Measurements from ENCODE around the gene NSL1.
"Not testable (repeated sequence)": the region's sequence is repeated elsewhere in the genome, so short reads cannot be mapped to it uniquely, and the experiment has no call there.

NSL1 gene

GRCh38 chr1:212791676-212792395 is at the start of gene NSL1, which contains the start of gene TATDN3:
NSL1 (minus strand) TSS chr1:212791777; CDS start chr1:212791763, 14 bp downstream.
TATDN3 (plus strand) TSS chr1:212791894; CDS start chr1:212791922, 28 bp downstream.
- DNase-seq (ENCODE audit: low read depth): peak; percentile 89

GRCh38 chr1:212838145-212838544 is 46.6 kb upstream of the NSL1 start:
- DNase-seq (ENCODE audit: low read depth): no peak

- DNase-seq (ENCODE audit: low read depth): not testable (repeated sequence)
Observed at GRCh38 chr1:212833211-212834207, 41.9 kb upstream of the NSL1 start.

GRCh38 chr1:212828395-212828794 is 36.8 kb upstream of the NSL1 start:
- no peak for DNase-seq (ENCODE audit: low read depth)

GRCh38 chr1:212827831-212828278 is 36.3 kb upstream of the NSL1 start:
- no peak for DNase-seq (ENCODE audit: low read depth)

GRCh38 chr1:212827171-212827776 is 35.7 kb upstream of the NSL1 start:
- DNase-seq (ENCODE audit: low read depth): no peak

- DNase-seq (ENCODE audit: low read depth): no peak
Observed at GRCh38 chr1:212825798-212826452, 34.3 kb upstream of the NSL1 start.

GRCh38 chr1:212824201-212824600 is 32.6 kb upstream of the NSL1 start:
- no peak for DNase-seq (ENCODE audit: low read depth)

- DNase-seq (ENCODE audit: low read depth): no peak
Observed at GRCh38 chr1:212822956-212823355, 31.4 kb upstream of the NSL1 start.

- no peak for DNase-seq (ENCODE audit: low read depth)
Observed at GRCh38 chr1:212820969-212821368, 29.4 kb upstream of the NSL1 start.

GRCh38 chr1:212819726-212820125 is 28.1 kb upstream of the NSL1 start:
- no peak for DNase-seq (ENCODE audit: low read depth)

GRCh38 chr1:212816567-212817278 is 25.1 kb upstream of the NSL1 start:
- peak; percentile 15 for DNase-seq (ENCODE audit: low read depth)

GRCh38 chr1:212814537-212815334 is 23.2 kb upstream of the NSL1 start:
- peak; percentile 28 for DNase-seq (ENCODE audit: low read depth)

GRCh38 chr1:212805767-212806166 is 14.2 kb upstream of the NSL1 start:
- DNase-seq (ENCODE audit: low read depth): no peak

GRCh38 chr1:212797681-212798080 is 6.1 kb upstream of the NSL1 start:
- DNase-seq (ENCODE audit: low read depth): peak; percentile 62

GRCh38 chr1:212794561-212795014 is 3.0 kb upstream of the NSL1 start:
- DNase-seq (ENCODE audit: low read depth): no peak

- DNase-seq (ENCODE audit: low read depth): no peak
Observed at GRCh38 chr1:212792396-212792908, 875 bp upstream of the NSL1 start.

- DNase-seq (ENCODE audit: low read depth): peak; percentile 85
Observed at GRCh38 chr1:212791261-212791675, 309 bp downstream of the NSL1 start.

- DNase-seq (ENCODE audit: low read depth): no peak
Observed at GRCh38 chr1:212785871-212786270, 5.7 kb downstream of the NSL1 start.

GRCh38 chr1:212783976-212784375 is 7.6 kb downstream of the NSL1 start:
- no peak for DNase-seq (ENCODE audit: low read depth)

All from EH (cell line).